ENCODE data around the gene CIAO3.

DNA sequence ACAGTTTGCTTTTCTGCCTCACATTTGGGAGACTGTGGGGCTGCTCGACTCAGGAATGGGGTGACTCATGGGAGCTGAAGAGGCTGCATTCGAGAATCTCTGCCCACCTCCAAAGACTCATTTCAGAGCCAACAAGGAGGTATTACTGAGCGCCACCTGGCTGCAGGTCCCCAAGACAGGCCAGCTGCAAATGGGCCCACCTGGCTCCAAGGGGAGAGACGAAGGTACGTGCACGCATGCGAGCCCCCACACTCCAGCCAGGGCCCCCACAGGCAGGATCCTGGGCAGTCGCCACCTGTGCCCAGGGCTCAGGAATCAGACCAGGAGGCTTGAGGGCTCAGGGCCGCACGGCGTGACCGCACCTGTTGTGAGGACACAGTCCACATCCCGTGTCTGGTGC is 7.9 kb downstream of the CIAO3 start:
- TF ChIP-seq, protein P1, sequence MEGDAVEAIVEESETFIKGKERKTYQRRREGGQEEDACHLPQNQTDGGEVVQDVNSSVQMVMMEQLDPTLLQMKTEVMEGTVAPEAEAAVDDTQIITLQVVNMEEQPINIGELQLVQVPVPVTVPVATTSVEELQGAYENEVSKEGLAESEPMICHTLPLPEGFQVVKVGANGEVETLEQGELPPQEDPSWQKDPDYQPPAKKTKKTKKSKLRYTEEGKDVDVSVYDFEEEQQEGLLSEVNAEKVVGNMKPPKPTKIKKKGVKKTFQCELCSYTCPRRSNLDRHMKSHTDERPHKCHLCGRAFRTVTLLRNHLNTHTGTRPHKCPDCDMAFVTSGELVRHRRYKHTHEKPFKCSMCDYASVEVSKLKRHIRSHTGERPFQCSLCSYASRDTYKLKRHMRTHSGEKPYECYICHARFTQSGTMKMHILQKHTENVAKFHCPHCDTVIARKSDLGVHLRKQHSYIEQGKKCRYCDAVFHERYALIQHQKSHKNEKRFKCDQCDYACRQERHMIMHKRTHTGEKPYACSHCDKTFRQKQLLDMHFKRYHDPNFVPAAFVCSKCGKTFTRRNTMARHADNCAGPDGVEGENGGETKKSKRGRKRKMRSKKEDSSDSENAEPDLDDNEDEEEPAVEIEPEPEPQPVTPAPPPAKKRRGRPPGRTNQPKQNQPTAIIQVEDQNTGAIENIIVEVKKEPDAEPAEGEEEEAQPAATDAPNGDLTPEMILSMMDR (IDR thresholded peaks at IDR 0.05) = no peak
- TF ChIP-seq EZH2 (IDR thresholded peaks at IDR 0.05; ENCODE audit: borderline replicate concordance, insufficient read depth, low read depth, low read length, poor library complexity, severe bottlenecking) = no peak
